HL-60/S4 treated with retinoic acid at 250 ng/mL for 4 days and 3 days (cell line): ENCODE measurements around the gene UBQLN4.

Source experiments
- in situ Hi-C: fragments of 300-500 bp; cut with MboI; formaldehyde crosslinking; loops from 2 replicates; pipeline ENCODE4 v1.7.0; 2022; ENCODE audit warnings: low sequenced_read_pairs

The UBQLN4 gene

GRCh38 chr1:156053768-156054499 lies at the start of gene UBQLN4:
Gene UBQLN4 (minus strand): TSS chr1:156053798. CDS start chr1:156053701, 97 bp downstream.
- in situ Hi-C loops = no loop called here

GRCh38 chr1:156102633-156103511 lies 49.3 kb upstream of the UBQLN4 start:
- in situ Hi-C loops = no loop called here

- in situ Hi-C loops = no loop called here
Observed at GRCh38 chr1:156101880-156102279, 48.3 kb upstream of the UBQLN4 start.

GRCh38 chr1:156100205-156100995 lies 46.8 kb upstream of the UBQLN4 start:
- in situ Hi-C loops = no loop called here

GRCh38 chr1:156099282-156099681 lies 45.7 kb upstream of the UBQLN4 start:
- in situ Hi-C loops = no loop called here

- in situ Hi-C loops = no loop called here
Observed at GRCh38 chr1:156098784-156099183, 45.2 kb upstream of the UBQLN4 start.

GRCh38 chr1:156097499-156098178 lies 44.0 kb upstream of the UBQLN4 start:
- in situ Hi-C loops = no loop called here

- in situ Hi-C loops = no loop called here
Observed at GRCh38 chr1:156096640-156097391, 43.2 kb upstream of the UBQLN4 start.

- in situ Hi-C loops = no loop called here
Observed at GRCh38 chr1:156095906-156096508, 42.4 kb upstream of the UBQLN4 start.

- in situ Hi-C loops = loop anchor here (5.0 kb wide), 1 partner anchor 41 kb away; no protein-coding TSS in a partner anchor
Observed at GRCh38 chr1:156091610-156092009, 38.0 kb upstream of the UBQLN4 start.

- in situ Hi-C loops = loop anchor here (5.0 kb wide), 1 partner anchor 41 kb away; no protein-coding TSS in a partner anchor
Observed at GRCh38 chr1:156090840-156091188, 37.2 kb upstream of the UBQLN4 start.

- in situ Hi-C loops = loop anchor here (5.0 kb wide), 1 partner anchor 42 kb away; no protein-coding TSS in a partner anchor
Observed at GRCh38 chr1:156090138-156090839, 36.7 kb upstream of the UBQLN4 start.

- in situ Hi-C loops = loop anchor here (5.0 kb wide), 1 partner anchor 43 kb away; no protein-coding TSS in a partner anchor
Observed at GRCh38 chr1:156089704-156090103, 36.1 kb upstream of the UBQLN4 start.

GRCh38 chr1:156086256-156086662 lies 32.7 kb upstream of the UBQLN4 start:
- in situ Hi-C loops = no loop called here

GRCh38 chr1:156083800-156084790 lies 30.5 kb upstream of the UBQLN4 start:
- in situ Hi-C loops = no loop called here

GRCh38 chr1:156082309-156083091 lies 28.9 kb upstream of the UBQLN4 start, which contains the start of gene MEX3A:
Gene MEX3A (minus strand): TSS chr1:156082465. CDS start chr1:156081998, 467 bp downstream.
- in situ Hi-C loops = no loop called here

GRCh38 chr1:156081917-156082308 lies 28.3 kb upstream of the UBQLN4 start:
- in situ Hi-C loops = no loop called here
